H1 (cell line): ENCODE results near the gene MTF2.
"Not testable (repeated sequence)": the region's sequence is repeated elsewhere in the genome, so short reads cannot be mapped to it uniquely, and the experiment has no call there.

Experiments used
- CEBPB ChIP-seq: IDR thresholded peaks from 2 replicates; pipeline ENCODE4 v1.6.1; 2012; ENCODE audit warnings: low read depth, low read length
- EP300 ChIP-seq, 2 experiments: IDR thresholded peaks; 1 replicate in 1 of 2; 2 replicates in 1 of 2; pipeline ENCODE4 v1.6.1; 2011 to 2012; ENCODE audit warnings: low read depth in 2 of 2, low read length in 2 of 2, mild to moderate bottlenecking in 2 of 2, borderline replicate concordance in 1 of 2, inconsistent platforms in 1 of 2, moderate library complexity in 1 of 2
- EZH2 ChIP-seq: fragments of 200-600 bp; sonication (generic); IDR thresholded peaks from 2 replicates; pipeline ENCODE4 v1.7.1; 2012; ENCODE audit warnings: low read depth, mild to moderate bottlenecking, moderate library complexity, low read length, inconsistent platforms; ENCODE audit not compliant: severe bottlenecking
- GABPA ChIP-seq: IDR thresholded peaks from 2 replicates; pipeline ENCODE4 v1.6.1; 2011; ENCODE audit warnings: mild to moderate bottlenecking, low read length, moderate library complexity, borderline replicate concordance; ENCODE audit not compliant: insufficient read depth
- JUN ChIP-seq: IDR thresholded peaks from 2 replicates; pipeline ENCODE4 v1.6.1; 2011; ENCODE audit warnings: low read depth, mild to moderate bottlenecking, improper control_type of control experiment, low read length
- POLR2A ChIP-seq, 2 experiments: IDR thresholded peaks; 1 replicate in 1 of 2; 2 replicates in 1 of 2; pipeline ENCODE4 v1.6.1; 2011; ENCODE audit warnings: low read depth in 2 of 2, low read length in 2 of 2, mild to moderate bottlenecking in 2 of 2; ENCODE audit errors: control extremely low read depth in 1 of 2
- POLR2AphosphoS5 ChIP-seq: IDR thresholded peaks from 2 replicates; pipeline ENCODE4 v1.6.1; 2011; ENCODE audit warnings: low read depth, low read length
- RAD21 ChIP-seq, 2 experiments: IDR thresholded peaks in 1 of 2; conservative IDR thresholded peaks in 1 of 2; 2 replicates each; pipeline ENCODE4 v1.6.1; 2011; ENCODE audit warnings: low read depth in 2 of 2, low read length in 2 of 2, improper control_type of control experiment in 1 of 2, inconsistent platforms in 1 of 2, mild to moderate bottlenecking in 1 of 2, moderate library complexity in 1 of 2
- TBP ChIP-seq: IDR thresholded peaks from 2 replicates; pipeline ENCODE4 v1.6.1; 2011; ENCODE audit warnings: low read depth, low read length, improper control_type of control experiment
- TF ChIP-seq, protein P1 (sequence below), 3 experiments: IDR thresholded peaks; 1 replicate in 2 of 3; 2 replicates in 1 of 3; pipeline versions ENCODE4 v1.5.1 to v1.6.1; 2011; ENCODE audit warnings: low read length in 3 of 3, mild to moderate bottlenecking in 3 of 3, inconsistent platforms in 2 of 3, low read depth in 1 of 3, moderate library complexity in 1 of 3; ENCODE audit not compliant: insufficient read depth in 1 of 3; ENCODE audit errors: control extremely low read depth in 1 of 3

DNA sequence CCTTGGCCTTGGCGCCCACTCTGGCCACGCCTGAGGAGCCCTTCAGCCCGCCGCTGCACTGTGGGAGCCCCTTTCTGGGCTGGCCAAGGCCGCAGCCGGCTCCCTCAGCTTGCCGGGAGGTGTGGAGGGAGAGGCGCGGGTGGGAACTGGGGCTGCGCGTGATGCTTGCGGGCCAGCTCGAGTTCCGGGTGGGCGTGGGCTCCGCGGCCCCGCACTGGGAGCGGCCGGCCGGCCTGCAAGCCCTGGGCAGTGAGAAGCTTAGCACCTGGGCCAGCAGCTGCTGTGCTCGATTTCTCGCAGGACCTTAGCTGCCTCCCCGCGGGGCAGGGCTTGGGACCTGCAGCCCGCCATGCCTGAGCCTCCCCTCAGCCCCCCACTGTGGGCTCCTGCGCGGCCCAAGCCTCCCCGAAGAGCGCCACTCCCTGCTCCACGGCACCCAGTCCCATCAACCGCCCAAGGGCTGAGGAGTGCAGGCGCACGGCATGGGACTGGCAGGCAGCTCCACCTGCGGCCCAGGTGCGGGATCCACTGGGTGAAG, 91.1 kb downstream of the MTF2 start:
- TF ChIP-seq POLR2A (IDR thresholded peaks at IDR 0.05; ENCODE audit: control extremely low read depth in 1 of 2, low read depth in 2 of 2, low read length in 2 of 2); CEBPB; EP300 (IDR thresholded peaks at IDR 0.05; ENCODE audit: borderline replicate concordance in 1 of 2, low read depth in 2 of 2, low read length in 2 of 2); POLR2AphosphoS5; JUN; EZH2; TBP; GABPA; RAD21 (IDR thresholded peaks at IDR 0.05 in 1 of 2, conservative IDR thresholded peaks at IDR 0.05 in 1 of 2; ENCODE audit: low read depth in 2 of 2, low read length in 2 of 2): not testable (repeated sequence)
- TF ChIP-seq, protein P1, sequence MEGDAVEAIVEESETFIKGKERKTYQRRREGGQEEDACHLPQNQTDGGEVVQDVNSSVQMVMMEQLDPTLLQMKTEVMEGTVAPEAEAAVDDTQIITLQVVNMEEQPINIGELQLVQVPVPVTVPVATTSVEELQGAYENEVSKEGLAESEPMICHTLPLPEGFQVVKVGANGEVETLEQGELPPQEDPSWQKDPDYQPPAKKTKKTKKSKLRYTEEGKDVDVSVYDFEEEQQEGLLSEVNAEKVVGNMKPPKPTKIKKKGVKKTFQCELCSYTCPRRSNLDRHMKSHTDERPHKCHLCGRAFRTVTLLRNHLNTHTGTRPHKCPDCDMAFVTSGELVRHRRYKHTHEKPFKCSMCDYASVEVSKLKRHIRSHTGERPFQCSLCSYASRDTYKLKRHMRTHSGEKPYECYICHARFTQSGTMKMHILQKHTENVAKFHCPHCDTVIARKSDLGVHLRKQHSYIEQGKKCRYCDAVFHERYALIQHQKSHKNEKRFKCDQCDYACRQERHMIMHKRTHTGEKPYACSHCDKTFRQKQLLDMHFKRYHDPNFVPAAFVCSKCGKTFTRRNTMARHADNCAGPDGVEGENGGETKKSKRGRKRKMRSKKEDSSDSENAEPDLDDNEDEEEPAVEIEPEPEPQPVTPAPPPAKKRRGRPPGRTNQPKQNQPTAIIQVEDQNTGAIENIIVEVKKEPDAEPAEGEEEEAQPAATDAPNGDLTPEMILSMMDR (IDR thresholded peaks at IDR 0.05; ENCODE audit: control extremely low read depth in 1 of 3, insufficient read depth in 1 of 3, low read depth in 1 of 3, low read length in 3 of 3), result not testable (repeated sequence)
